ENCODE measurements around the gene SHH.
"Not testable (repeated sequence)": the region's sequence is repeated elsewhere in the genome, so short reads cannot be mapped to it uniquely, and the experiment has no call there.

SHH gene

DNA sequence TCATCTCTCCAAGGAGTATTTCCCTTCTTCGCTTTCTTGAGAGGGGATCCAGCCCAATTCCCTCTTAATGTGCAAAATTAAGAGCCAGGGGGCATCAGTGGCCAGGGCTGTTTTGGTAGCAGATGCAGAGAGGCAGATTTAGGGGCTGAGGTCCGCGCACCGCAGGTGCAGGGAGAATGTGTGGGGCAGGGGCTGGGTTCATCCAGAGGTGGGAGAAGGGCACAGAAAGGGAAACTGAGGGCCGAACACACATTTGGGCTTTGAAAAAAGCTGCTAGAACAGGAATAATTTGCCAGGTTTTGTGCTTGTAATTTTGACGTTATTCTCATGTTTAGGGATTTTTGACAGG lies 6.5 kb upstream of the SHH start:
- no peak for DNase-seq

DNA sequence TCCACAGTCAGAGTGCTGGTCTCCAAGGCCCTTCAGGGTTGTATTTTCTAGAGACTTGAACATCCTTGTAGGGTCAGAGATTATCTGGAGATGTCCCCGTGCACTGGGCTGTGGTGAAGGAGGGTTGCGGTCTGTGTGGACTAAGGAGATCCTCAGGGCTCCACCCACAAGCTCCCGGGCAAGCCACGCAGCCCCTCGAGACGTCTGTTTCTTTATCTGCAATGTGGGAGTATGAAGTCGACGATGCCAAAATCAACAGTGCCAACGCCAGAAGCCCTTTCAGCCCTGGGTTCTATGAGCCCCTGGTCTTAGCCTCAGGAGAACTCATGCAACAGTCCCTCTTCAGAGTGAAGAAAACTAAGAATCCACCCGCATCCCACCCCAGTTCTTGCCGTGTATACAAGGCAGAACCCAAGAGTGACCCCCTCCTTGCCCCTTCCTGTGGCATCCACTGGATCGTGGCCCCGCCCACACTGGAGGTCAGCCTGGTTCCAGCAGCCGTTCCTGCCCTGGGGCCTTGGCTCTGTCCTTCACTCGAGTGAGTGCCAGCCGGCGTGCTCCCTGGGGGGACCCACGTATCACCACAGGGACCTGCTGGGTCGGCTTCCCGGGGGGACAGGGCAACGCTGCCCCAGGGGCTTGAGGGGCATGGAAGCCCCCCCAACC lies 6.0 kb upstream of the SHH start:
- DNase-seq, result no peak

DNA sequence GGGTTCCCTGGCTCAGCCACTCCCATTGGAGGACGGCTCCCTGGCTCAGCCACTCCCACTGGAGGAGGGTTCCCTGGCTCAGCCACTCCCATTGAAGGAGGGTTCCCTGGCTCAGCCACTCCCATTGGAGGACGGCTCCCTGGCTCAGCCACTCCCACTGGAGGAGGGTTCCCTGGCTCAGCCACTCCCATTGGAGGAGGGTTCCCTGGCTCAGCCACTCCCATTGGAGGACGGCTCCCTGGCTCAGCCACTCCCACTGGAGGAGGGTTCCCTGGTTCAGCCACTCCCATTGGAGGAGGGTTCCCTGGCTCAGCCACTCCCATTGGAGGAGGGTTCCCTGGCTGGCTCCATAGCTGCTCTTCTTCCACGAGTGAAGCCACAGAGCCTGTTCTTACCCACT lies 5.3 kb upstream of the SHH start:
- DNase-seq, result not testable (repeated sequence)

DNA sequence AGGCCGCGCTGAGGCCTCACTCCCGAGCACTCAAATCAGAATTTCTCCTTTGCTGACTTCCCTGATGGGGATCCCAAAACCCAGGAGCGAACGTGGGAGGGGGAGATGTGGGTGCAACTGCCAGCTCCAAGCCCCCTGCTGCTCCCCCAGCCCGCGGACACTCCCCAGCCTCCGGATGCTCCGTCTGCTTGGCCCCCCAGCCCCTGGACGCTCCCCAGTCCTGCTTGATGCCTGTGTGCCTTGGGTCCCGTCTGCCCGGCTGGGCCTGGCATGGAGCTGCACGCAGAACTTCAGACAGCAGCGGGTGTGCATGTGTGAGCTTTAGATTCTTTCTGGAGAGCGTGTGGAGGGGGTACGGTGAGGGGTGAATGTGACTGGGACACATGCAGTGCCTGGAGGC lies 4.7 kb upstream of the SHH start:
- DNase-seq, result no peak

DNA sequence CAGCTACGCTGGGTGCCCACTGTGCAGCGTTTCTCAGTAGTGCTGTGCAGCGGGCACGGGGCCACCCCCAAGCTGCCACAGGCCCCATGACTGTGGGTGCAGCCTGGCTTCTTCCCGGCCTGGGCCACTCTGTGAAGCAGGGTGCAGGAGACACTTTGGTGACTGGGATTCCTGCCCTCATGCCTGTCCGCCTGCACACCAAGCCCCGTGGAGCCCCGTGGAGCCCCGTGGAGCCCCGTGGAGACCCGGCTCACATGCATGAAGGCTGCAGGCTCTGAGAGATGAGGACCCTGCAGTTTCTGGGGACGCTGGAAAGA lies 3.9 kb upstream of the SHH start:
- no peak for DNase-seq

DNA sequence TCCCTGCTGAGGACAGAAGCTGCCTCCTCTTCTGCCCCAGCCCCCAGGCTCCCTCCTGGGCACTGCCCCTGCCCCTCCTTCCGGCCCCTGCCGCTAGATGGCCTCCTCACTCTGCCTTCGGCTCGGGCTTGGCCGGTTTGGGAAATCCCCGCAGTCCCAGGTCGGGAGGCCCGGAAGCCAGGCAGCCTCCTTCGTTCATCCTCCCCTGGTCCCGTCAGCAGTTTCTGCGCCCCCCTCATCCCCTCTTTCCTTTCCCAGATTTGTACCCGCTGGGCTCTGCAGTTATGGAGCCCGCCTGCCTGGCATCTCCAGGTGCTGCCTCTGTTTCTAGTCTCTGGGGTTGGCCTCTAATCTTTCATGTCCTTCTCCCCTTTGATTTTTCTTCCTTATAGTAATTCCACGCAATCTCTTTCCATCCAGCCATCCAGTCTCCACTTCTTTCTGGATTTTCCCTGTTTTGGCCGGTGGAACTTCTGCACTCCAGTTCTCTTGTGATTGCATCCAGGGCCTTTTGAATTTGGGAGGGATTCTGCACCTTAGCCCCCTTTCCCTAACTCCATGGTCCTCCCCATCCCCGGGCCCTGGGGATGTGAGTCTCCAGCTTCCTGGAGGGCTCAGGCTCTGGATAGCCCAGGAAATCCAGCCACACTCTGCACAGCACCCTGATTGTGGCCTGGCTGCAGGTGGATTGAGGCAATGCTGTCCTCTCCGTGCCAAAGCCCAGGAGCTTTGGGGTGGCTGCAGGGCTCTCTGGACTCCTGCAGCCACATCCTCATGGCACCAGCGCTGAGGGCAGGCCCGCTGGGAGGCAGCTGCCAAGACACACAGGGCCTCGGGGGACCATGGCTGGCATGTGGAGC lies 3.3 kb upstream of the SHH start:
- no peak for DNase-seq

DNA sequence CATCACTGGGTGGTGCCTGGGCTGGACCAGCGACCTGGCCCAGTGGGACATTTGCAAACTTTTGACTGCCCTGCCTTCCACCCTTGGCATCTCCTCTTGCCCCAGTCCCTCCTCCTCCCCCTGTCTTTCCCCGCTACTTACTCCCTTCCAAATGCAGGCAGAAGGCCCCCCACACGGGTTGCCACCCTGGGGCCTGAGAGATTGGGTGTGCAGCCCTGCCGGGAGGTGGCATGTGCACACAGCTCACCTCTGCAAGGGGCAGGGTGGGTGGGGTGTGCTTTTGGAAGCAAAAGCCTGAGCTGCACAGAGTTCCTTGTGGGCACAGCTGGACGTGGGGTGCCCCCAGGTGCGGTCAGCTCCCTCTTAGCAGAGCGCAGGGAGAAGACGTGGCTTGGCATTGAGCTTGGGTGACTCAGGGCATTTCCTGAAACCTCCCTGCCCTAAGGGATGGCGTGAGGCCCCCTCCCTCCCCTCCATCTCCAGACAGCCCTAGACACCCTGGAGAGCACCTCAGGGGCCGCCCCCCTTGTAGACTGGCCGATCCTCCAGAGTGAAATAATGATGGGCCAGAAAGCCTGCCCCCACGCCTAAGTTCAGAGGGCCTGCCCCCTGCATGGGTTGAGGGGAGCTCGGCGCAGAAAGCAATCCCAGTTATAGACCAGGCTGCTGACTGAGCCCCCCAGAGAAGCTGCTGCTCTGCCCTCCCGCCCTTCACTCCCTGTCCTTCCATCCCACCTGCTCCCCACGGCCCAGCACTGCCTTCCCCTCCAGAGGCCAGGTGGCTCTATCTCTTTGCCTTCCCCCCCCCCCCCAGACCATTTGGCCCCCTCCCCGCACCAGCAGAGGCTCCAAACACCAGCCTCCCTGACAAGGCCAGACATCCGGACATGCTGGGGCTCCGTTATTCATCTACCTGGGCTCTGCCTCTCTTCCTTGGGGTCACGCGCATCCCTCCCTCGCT lies 2.3 kb upstream of the SHH start:
- no peak for DNase-seq

DNA sequence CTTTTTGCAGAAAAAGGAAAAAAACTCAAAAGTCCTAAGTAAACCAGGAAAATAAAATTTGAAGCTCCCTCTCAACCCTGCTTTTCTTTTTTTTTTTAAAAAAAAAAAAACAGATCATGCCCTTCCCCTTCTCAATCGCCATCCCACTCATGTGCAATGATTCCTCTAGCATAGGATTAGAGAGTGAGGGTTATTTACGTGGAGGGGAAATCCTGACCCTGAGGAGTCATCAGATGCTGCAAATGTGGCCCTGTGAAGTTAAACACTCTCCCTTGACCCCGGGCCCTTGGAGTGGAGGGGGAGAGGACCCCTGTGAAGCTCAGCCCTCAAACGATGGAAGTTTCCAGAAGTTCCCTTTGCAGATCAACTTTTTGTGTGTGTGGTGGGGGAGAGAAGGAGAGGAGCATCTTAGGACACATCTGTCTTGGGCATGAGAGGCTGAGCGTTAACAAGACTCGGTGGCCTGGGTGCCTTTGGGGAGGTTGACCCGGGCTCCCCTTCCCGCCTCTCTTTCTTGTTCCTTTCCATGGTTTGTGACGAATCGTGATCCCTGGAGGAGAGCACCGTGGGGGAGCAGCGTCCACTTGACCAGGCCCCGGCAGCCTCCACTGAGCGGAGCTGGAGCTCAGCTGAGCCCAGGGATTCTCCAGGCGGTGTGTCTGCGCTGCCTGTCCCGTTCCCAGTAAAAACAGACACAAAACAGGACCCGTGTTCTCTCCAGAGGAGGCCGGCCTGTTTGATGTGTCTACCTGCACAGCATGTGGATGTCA lies 1.5 kb upstream of the SHH start:
- DNase-seq, result no peak

DNA sequence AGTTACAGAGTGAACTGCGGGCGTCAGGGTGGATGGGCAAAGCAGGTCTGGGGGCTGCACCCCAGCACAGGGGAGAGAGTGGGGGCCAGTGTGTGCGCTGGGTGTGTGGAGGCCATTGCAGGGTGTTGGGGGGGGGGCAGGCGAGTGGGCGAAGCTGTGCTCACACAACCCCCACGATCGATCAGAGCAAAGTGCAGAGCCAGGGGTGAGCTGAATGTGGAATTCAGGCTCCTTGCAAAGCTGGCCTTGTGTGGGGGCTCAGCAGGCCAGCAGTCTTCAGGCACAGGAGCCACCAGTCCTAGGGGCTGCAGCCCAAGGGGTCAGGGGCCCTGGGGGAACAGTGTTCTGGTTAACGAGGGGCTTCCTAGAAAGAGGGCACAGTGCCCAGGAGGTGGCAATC lies 862 bp upstream of the SHH start:
- no peak for DNase-seq

DNA sequence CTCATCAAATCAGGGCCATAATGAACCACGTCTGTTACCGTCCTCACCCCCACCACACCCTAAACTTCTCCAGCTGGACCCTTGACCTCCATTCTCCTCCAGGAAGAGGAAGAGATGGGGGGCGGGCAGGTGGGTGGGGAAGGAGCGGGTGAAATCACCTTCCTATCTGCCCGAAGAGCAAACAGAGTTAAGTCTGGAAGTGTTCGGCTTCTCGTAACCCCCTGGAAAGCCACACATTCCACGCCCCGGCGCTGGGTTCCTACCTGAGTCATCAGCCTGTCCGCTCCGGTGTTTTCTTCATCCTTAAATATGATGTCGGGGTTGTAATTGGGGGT lies 736 bp downstream of the SHH start:
- no peak for DNase-seq

DNA sequence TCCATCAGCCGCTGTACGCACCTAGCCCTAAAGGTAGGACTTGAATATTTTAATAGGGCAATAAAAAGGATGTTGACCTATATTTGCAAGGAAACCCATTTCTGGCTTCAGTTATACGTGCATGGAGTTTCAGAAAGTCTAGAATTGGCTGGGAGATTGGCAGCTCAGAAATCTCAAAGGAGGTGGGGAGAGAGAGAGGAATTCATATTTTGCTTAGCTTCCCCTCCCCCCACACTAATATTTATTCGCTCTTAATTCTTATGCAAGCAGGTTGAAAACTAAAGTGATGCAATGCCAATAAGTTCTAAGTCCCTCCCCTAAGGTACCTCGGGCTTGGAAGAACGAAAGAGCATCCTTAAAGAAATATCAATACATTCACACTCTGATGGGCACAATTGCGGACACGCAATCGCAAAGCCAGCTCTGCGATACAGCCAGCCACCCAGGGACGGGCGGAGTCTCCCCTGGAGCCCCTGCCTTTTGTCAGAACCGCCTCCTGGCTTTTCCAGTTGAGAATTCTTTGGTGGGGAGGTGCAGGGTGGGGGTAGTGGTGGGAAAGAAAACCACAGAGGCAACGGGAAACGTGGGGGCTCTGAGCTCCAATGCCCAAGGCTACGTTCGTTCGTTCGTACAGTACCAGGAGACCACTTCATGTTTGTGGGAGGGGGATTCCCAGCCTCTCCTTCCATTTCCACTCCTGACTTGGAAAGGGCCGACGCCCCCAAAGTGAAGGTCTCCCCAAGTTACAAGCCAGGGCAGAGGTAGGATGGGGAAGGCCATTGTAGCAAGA lies 1.3 kb downstream of the SHH start:
- DNase-seq, result no peak

DNA sequence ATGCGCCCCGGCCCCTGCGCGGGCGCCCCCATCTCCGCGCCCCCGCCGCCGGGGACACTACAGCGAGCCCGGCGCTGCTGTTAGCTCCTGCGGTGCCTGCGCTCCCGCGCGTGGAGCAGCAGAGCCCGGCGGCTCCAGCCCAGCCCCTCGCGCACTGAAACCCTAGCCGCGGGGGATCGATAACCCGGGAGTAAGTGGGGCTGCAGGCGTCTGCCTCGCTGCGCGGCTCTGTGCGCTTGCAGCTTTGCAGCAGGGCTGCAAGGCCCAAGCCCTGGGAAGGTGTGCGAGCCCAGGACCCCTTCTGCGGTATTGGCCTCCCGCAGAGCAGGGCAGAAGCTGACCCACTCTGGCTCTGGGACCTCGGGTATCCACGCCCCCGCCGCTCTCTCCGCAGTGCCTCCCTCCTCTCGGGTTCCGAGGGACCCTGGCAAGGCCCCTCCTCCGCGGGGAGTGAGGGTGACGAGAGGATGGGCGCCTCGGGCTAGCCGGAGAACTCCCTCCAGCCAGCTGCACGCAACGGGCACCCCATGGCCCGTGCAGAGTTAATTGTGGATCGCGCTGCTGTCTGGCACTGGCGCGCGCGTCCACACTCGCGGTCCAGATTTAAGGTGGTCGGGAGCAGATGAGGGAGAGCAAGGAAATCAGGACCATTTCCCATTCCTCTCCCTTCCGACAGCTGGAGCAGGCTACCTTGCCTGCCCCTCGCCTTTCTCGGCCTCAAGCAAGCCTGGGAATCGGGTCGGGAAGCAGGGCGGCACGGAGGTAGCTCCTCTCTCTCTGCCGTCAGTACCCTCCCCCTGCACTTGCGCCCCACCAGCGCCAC lies 2.1 kb downstream of the SHH start:
- no peak for DNase-seq

DNA sequence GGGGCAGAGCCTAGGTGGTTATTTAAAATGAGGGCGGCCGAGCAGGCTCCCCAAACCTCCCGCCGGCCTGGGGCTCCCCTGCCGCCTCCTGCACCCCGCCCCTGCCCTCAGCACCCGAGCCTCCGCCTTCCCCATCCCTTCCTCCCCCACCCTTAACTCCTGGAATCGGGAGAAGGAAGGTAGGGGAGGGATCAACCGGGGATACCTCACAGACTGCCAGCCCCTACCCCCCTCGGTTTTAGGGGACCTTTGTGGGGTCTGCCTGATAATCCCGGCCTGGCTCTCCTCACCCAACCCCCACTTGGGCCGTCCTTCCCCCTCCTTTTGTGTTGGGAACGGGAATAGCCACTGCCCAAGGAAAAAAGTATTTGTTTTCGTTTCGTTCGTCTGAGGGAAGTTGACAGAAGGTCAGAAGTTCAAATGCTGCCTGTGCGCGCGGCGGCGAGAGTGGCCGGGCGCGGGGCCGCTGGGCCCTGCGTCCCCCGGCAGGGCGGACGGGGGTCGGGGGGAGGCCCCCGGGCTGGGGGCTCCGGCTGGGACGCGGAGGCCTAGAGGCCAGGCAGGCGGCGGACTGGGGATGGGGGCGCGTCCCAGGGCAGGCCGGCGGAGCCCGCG lies 2.8 kb downstream of the SHH start:
- DNase-seq, result no peak

DNA sequence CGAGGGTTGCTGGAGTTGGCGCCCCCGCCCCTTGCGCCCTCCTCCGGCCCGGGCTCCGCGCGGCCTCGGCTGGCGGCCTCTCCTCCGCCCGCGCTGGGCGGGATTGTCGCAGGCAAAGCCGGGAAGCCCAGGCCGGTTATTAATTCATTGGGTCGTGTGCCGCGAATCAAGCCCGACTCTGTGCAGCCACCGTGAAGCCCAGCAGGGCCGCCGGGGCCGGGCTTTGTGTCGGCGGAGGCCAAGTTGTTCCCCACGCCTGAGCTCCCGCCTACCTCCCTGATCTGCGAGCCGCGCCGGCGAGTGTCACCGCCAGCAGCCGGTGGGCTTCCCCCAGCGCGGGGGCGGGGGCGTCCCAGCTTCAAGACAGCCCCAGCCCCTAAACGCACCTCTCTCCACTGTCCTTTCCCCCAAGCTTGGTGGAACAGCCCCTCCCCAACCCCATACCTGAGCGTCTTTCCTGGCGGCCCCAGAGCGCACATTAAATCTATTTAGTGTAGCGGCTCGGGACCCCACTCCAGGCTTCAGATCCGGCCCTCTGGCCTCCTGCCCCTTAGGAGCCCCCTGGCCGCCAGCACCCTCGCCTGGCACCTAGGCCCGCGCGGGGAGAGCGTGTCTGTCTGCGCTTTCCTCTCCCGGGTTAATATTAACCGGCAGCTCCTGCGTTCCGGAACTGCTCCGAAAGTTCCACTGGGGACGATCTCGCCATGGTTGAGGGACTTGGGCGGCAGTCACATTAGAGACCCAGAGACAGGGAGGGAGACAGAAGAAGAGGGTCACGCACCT lies 3.5 kb downstream of the SHH start:
- DNase-seq, result no peak

DNA sequence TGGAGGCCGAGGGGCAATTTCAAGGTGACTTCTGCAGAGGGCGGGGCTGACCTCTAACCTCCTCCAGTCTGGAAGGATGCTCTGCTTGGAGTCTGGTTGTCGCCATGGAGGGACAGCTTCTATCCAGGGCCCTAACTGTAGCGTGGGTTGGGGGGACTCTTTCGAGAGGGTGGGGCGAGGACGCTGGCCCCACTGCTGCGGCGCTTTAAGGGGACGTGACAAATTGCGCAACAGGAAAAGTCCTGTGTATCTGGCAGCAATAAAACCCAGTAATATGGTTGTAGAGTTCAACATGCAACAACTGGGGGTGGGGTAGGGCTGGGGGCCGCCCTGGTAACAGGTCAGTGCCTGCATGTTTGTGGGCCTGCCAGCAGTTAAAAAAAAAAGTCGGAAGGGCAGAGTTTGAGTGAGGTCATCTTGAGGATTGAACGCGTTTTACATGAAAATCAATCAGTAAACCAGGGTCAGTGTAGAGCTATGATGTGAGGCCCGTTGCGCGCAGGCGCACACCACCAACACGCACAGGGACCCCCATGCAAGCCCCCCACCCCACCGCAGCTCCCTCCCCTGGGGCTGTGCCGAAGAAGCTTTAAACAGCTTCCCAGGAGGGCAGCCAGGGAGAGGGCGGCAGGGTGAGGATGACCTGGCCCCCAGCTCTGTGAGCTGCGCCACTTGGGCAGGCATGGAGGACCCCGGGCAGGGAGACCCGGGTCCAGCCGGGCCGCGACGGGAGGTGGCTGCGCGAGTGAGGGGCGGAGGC lies 4.3 kb downstream of the SHH start:
- no peak for DNase-seq

DNA sequence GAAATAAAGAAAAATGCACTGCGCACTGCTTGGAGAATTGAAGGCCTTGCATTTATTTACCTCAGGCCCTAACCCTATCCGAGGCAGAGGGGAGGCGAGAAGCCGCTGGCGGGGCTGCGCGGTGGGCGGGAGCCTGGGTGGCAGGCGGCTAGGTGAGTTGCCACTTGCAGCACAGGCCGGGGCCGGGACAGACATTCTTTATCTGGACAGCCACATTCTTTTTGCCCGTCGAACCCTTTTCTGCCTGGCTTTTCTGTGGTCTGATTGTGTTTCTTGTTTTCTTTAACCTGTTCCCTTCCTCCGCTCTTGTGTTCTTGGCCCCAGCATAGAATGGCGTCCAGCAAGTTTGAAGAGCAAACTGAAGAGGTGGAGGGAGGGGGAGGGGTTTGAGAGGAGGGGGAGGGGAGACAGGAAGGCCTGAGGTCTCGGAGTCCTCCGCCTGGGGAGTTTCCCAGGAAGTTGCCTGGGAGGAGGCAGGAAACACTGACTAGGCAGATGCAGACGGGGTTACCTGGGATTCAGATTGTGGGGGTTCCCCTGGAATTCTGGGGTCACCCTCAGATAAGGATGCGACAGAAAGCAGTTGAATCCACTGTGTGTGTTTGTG lies 5.1 kb downstream of the SHH start:
- DNase-seq, result no peak

DNA sequence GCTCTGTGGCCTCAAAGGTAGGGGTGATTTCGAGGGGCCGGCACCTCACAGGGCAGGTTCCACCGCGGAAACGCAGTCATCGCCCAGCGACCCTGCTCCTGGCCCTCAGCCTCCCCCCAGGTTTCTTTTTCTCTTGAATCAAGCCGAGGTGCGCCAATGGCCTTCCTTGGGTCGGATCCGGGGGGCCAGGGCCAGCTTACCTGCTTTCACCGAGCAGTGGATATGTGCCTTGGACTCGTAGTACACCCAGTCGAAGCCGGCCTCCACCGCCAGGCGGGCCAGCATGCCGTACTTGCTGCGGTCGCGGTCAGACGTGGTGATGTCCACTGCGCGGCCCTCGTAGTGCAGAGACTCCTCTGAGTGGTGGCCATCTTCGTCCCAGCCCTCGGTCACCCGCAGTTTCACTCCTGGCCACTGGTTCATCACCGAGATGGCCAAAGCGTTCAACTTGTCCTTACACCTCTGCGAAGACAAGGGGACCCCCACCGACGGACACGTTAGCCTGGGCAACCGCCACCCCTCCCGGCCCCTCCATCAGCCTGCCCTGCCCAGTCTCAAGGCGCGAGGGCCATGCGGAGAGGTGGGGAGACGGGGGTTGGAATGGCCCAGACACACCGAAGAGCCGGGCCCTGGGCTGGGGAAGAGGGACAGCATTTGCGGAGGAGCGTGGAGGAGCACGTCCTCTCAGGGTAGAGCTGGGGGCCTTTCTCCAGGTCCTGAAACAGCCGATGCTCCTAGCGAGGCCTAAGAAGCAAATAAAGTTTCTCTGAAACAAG lies 6.0 kb downstream of the SHH start:
- no peak for DNase-seq

DNA sequence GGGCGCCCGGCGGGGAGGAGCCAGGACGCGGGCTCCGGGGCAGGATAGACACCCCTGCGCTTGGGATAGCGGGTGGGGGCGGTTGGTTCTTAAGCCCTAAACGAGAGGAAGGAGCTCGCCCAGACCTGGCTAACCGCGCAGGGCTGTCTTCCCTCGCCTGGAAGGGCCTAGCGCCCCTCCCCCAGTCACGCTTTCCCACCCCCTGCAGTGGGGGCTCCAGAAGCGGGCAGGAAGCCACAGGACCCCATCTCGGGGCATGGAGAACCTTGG lies 6.5 kb downstream of the SHH start:
- DNase-seq, result no peak
